IMR-90 (cell line): Measurements from ENCODE around the gene RLIM. TPM values are rescaled to one million over a fixed set of nuclear protein-coding genes. Genes with fewer than 3 reads are reported as not detected.

Experiments used
- ATAC-seq: fragments of 200-7000 bp; cut with Tn5 transposase; 2 replicates; pipeline ENCODE4 v1.9.1; 2020; ENCODE audit warnings: low read depth, mild to moderate bottlenecking, moderate library complexity
- BruUV-seq: library from RNA; stranded (reverse); fragments of 400-500 nt; replicated peaks from 2 replicates; lab custom pipeline; 2021; lab: Mats Ljungman, UMichigan
- CTCF ChIA-PET: fragments of 300-600 bp; formaldehyde crosslinking; extraction: SDS; loops from one replicate; lab custom pipeline; 2021; ENCODE audit warnings: antibody characterized with exemption; lab: Yijun Ruan, JAX
- POLR2A ChIA-PET: fragments of 300-600 bp; sonication (Branson Sonifier 250); formaldehyde crosslinking; loops from one replicate; lab custom pipeline; 2022; ENCODE audit warnings: antibody characterized with exemption; ENCODE audit not compliant: unreplicated experiment; lab: Charles Lee
- DNase-seq: peaks from one replicate; pipeline ENCODE4 v3.0.0; 2013
- H2AFZ ChIP-seq: replicated peaks from 2 replicates; pipeline ENCODE3; 2013; ENCODE audit warnings: low read length, mild to moderate bottlenecking; ENCODE audit not compliant: poor library complexity
- H2AK5ac ChIP-seq: 2 replicates; pipeline ENCODE4 v1.6.1; 2013; ENCODE audit warnings: low read depth, low read length, inconsistent platforms
- H2AK9ac ChIP-seq: replicated peaks from 2 replicates; pipeline ENCODE3; 2013; ENCODE audit warnings: mild to moderate bottlenecking, low read depth, low read length, moderate library complexity; ENCODE audit not compliant: poor library complexity
- H2BK120ac ChIP-seq: 2 replicates; pipeline ENCODE4 v1.6.1; 2013; ENCODE audit warnings: low read depth, low read length, inconsistent platforms
- H2BK15ac ChIP-seq: 3 replicates; pipeline ENCODE4 v1.6.1; 2013; ENCODE audit warnings: low read depth, low read length, inconsistent platforms
- H2BK20ac ChIP-seq: 2 replicates; pipeline ENCODE4 v1.6.1; 2013; ENCODE audit warnings: low read depth, mild to moderate bottlenecking, inconsistent platforms, low read length, moderate library complexity
- H2BK5ac ChIP-seq: 2 replicates; pipeline ENCODE4 v1.6.1; 2013; ENCODE audit warnings: mild to moderate bottlenecking, low read depth, low read length, inconsistent platforms; ENCODE audit not compliant: poor library complexity, severe bottlenecking
- H3K14ac ChIP-seq: replicated peaks from 2 replicates; pipeline ENCODE4 v1.6.1; 2013; ENCODE audit warnings: low read depth, low read length, inconsistent platforms
- H3K18ac ChIP-seq: 2 replicates; pipeline ENCODE4 v1.6.1; 2013; ENCODE audit warnings: low read depth, low read length, control low read depth
- H3K23ac ChIP-seq: 2 replicates; pipeline ENCODE4 v1.6.1; 2013; ENCODE audit warnings: low read depth, low read length, inconsistent platforms
- H3K27ac ChIP-seq: 2 replicates; pipeline ENCODE4 v1.5.1; 2013; ENCODE audit warnings: mild to moderate bottlenecking, control low read depth, low read length; ENCODE audit not compliant: insufficient read depth
- H3K27me3 ChIP-seq: 2 replicates; pipeline ENCODE4 v1.6.1; 2013; ENCODE audit warnings: low read length; ENCODE audit not compliant: control insufficient read depth, insufficient read depth
- H3K36me3 ChIP-seq: 2 replicates; pipeline ENCODE4 v1.6.1; 2013; ENCODE audit warnings: low read length, mixed read lengths; ENCODE audit not compliant: control insufficient read depth, insufficient read depth
- H3K4ac ChIP-seq: 2 replicates; pipeline ENCODE4 v1.6.1; 2013; ENCODE audit warnings: low read depth, low read length, inconsistent platforms
- H3K4me1 ChIP-seq: 2 replicates; pipeline ENCODE4 v1.6.1; 2013; ENCODE audit warnings: low read length, mixed read lengths; ENCODE audit not compliant: control insufficient read depth, insufficient read depth
- H3K4me2 ChIP-seq: 2 replicates; pipeline ENCODE4 v1.6.1; 2013; ENCODE audit warnings: low read depth, mild to moderate bottlenecking, control low read depth, low read length, moderate library complexity
- H3K4me3 ChIP-seq: 2 replicates; pipeline ENCODE4 v1.5.1; 2013; ENCODE audit warnings: low read depth, mild to moderate bottlenecking, control low read depth, low read length, moderate library complexity; ENCODE audit not compliant: insufficient read depth
- H3K56ac ChIP-seq: 2 replicates; pipeline ENCODE4 v1.6.1; 2013; ENCODE audit warnings: low read length, inconsistent platforms; ENCODE audit not compliant: insufficient read depth; ENCODE audit errors: extremely low read depth
- H3K79me1 ChIP-seq, 2 experiments: 2 replicates each; pipeline ENCODE4 v1.6.1; 2013; ENCODE audit warnings: low read length in 2 of 2, inconsistent platforms in 1 of 2, low read depth in 1 of 2
- H3K9ac ChIP-seq: 2 replicates; pipeline ENCODE4 v1.6.1; 2013; ENCODE audit warnings: low read depth, low read length, control low read depth
- H3K9me1 ChIP-seq: 2 replicates; pipeline ENCODE4 v1.6.1; 2013; ENCODE audit warnings: low read length, inconsistent platforms; ENCODE audit not compliant: insufficient read depth
- H3K9me3 ChIP-seq: 2 replicates; pipeline ENCODE4 v1.6.1; 2013; ENCODE audit warnings: low read length; ENCODE audit not compliant: control insufficient read depth, insufficient read depth
- H4K20me1 ChIP-seq: 2 replicates; pipeline ENCODE4 v1.6.1; 2013; ENCODE audit warnings: low read length, inconsistent platforms; ENCODE audit not compliant: insufficient read depth
- H4K5ac ChIP-seq: 2 replicates; pipeline ENCODE4 v1.6.1; 2013; ENCODE audit warnings: mild to moderate bottlenecking, low read depth, low read length, control low read depth
- H4K8ac ChIP-seq, 2 experiments: 2 replicates each; pipeline ENCODE4 v1.6.1; 2013; ENCODE audit warnings: low read depth in 2 of 2, low read length in 2 of 2, control low read depth in 1 of 2, inconsistent platforms in 1 of 2
- H4K91ac ChIP-seq: 2 replicates; pipeline ENCODE4 v1.6.1; 2013; ENCODE audit warnings: low read depth, low read length, inconsistent platforms; ENCODE audit not compliant: insufficient read depth
- CEBPB ChIP-seq: IDR thresholded peaks from 2 replicates; pipeline ENCODE4 v1.6.1; 2012; ENCODE audit warnings: low read depth, low read length, improper control_type of control experiment
- CHD1 ChIP-seq: IDR thresholded peaks from 2 replicates; pipeline ENCODE4 v1.6.1; 2012; ENCODE audit warnings: low read depth, low read length, improper control_type of control experiment
- FOS ChIP-seq: fragments of 150-350 bp; IDR thresholded peaks from 2 replicates; pipeline ENCODE4 v1.6.1; 2016; ENCODE audit warnings: low read depth, low read length
- MAFK ChIP-seq: IDR thresholded peaks from 2 replicates; pipeline ENCODE4 v1.6.1; 2012; ENCODE audit warnings: low read depth, low read length, improper control_type of control experiment
- NFE2L2 ChIP-seq: fragments of 150-350 bp; IDR thresholded peaks from 2 replicates; pipeline ENCODE4 v1.6.1; 2016; ENCODE audit warnings: low read depth, mild to moderate bottlenecking, low read length
- RFX5 ChIP-seq: IDR thresholded peaks from 2 replicates; pipeline ENCODE4 v1.8.0; 2012; ENCODE audit warnings: low read depth, mild to moderate bottlenecking, low read length, moderate library complexity
- WGBS, 2 experiments: methylation state at CpG; one replicate each; pipeline versions ENCODE4 v1.1.5 to v1.1.7; 2013; ENCODE audit warnings: missing lambda C conversion rate in 2 of 2; ENCODE audit not compliant: insufficient read length in 1 of 2; ENCODE audit errors: extremely low coverage in 2 of 2; 5-methylcytosine and 5-hydroxymethylcytosine counted together
- dilution Hi-C: fragments of 300-500 bp; cut with HindIII; formaldehyde crosslinking; loops from one replicate; pipeline ENCODE4 v1.14.3; 2018; ENCODE audit warnings: low sequenced_read_pairs; ENCODE audit not compliant: unreplicated experiment
- in situ Hi-C: fragments of 300-500 bp; cut with MboI; formaldehyde crosslinking; loops from 3 replicates; pipeline ENCODE4 v1.14.3; 2019; ENCODE audit warnings: low sequenced_read_pairs, inconsistent platforms, mixed read lengths
- intact Hi-C: fragments of 100-400 bp; cut with micrococcal nuclease; formaldehyde crosslinking; loops from 2 replicates; pipeline ENCODE4 v1.10.0; 2022
- polyA plus RNA-seq, 3 experiments: library from polyadenylated mRNA; depleted of rRNA; stranded (reverse); fragments of >200 nt; gene quantifications; 2 replicates each; pipeline ENCODE4 v1.2.3, GENCODE V29; 2012; ENCODE audit warnings: low replicate concordance in 1 of 3
- total RNA-seq: library from RNA; depleted of rRNA; stranded (reverse); fragments of >200 nt; gene quantifications from 2 replicates; pipeline ENCODE4 v1.2.3, GENCODE V29; 2012

RLIM gene
- total and polyA plus RNA-seq, 2 of the 4 experiments (the other 2 are of a cell fraction), result 9.4 to 77.4 TPM

- H3K4ac ChIP-seq, result no peak overlapping the region
- intact Hi-C loops, result loop anchor here (2.0 to 10.0 kb wide), 3 partner anchors 130 to 1053 kb away; partner anchors contain the start of gene SLC16A2
- H4K20me1 ChIP-seq, result no peaks in the 10 kb centered on the region
Measured at GRCh38 chrX:74551934-74552333, 62.5 kb downstream of the RLIM start.

More at GRCh38 chrX:74551934-74552333, 62.5 kb downstream of the RLIM start:
- DNase-seq, result no peak
- ATAC-seq, result no peak
- Histone ChIP-seq H3K9ac (no peak overlapping the region), H2BK120ac (no peak overlapping the region), H4K8ac (no peak overlapping the region), H3K79me1 (no peaks in the 10 kb centered on the region), H3K4me3 (no peak overlapping the region), H3K9me1 (no peaks in the 10 kb centered on the region), H3K4me1 (no peaks in the 10 kb centered on the region), H2AFZ (no peak overlapping the region), H3K36me3 (no peaks in the 10 kb centered on the region), H3K27me3 (peaks cover 2% of the 10 kb centered on the region), H3K14ac (no peak overlapping the region), H3K23ac (no peak overlapping the region), H3K18ac (no peak overlapping the region), H3K4me2 (no peak overlapping the region), H2BK5ac (no peak overlapping the region), H4K91ac (no peak overlapping the region), H2BK20ac (no peak overlapping the region), H3K27ac (no peak overlapping the region), H2AK9ac (no peak overlapping the region), H3K9me3 (no peaks in the 10 kb centered on the region), H2BK15ac (no peak overlapping the region), H3K56ac (no peak overlapping the region), H4K5ac (no peak overlapping the region), H2AK5ac (no peak overlapping the region)
- dilution Hi-C loops, result no loop called here
- 100% methylated on average over 1 of the region's 2 CpGs; no CpG with 5 or more reads in 1 of the 2 experiments for whole genome bisulfite sequencing, 2 experiments
- POLR2A ChIA-PET, result interaction anchor here (0.6 kb wide), 1 partner anchor 8 kb away, joined by 3 read pairs; no protein-coding TSS in a partner anchor
- in situ Hi-C loops, result no loop called here
- no TSS peak for BruUV-seq
- TF ChIP-seq FOS (no peak), MAFK (no peak), NFE2L2 (no peak), CHD1 (no peak), CEBPB (no peak), RFX5 (no peak)
- CTCF ChIA-PET, result no interaction called here
